OCI-LY7 (cell line): ENCODE results near the gene SNRPN. TPM values are rescaled to one million over a fixed set of nuclear protein-coding genes. Genes with fewer than 3 reads are reported as not detected.
"Not testable (repeated sequence)": the region's sequence is repeated elsewhere in the genome, so short reads cannot be mapped to it uniquely, and the experiment has no call there.

Experiments used
- BruUV-seq: library from RNA; stranded (reverse); fragments of 400-500 nt; replicated peaks from 2 replicates; lab custom pipeline; 2021; lab: Mats Ljungman, UMichigan
- CTCF ChIA-PET: fragments of 300-600 bp; sonication (Branson Sonifier 250); formaldehyde crosslinking; loops from one replicate; lab custom pipeline; 2022; ENCODE audit warnings: antibody characterized with exemption; ENCODE audit not compliant: unreplicated experiment; lab: Charles Lee
- POLR2A ChIA-PET: fragments of 300-600 bp; sonication (Branson Sonifier 250); formaldehyde crosslinking; loops from one replicate; lab custom pipeline; 2022; ENCODE audit warnings: antibody characterized with exemption; lab: Charles Lee
- DNase-seq: peaks from one replicate; pipeline ENCODE4 v3.0.0-alpha.2; 2015; ENCODE audit warnings: low spot score
- H2AFZ ChIP-seq: fragments of 200-600 bp; sonication (generic), shearing (Covaris generic); 2 replicates; pipeline ENCODE4 v1.6.1; 2014; ENCODE audit warnings: mild to moderate bottlenecking, antibody characterized with exemption, low read length, moderate library complexity
- H3K27ac ChIP-seq: fragments of 200-600 bp; sonication (generic); 2 replicates; pipeline ENCODE4 v1.5.1; 2014; ENCODE audit warnings: mixed run types, low read depth, mild to moderate bottlenecking, moderate library complexity, low read length, inconsistent platforms; ENCODE audit not compliant: poor library complexity, severe bottlenecking
- H3K36me3 ChIP-seq: fragments of 200-600 bp; sonication (generic); 2 replicates; pipeline ENCODE4 v1.6.1; 2014; ENCODE audit warnings: mild to moderate bottlenecking, antibody characterized with exemption, low read length, moderate library complexity, mixed read lengths; ENCODE audit not compliant: insufficient read depth
- H3K4me1 ChIP-seq: fragments of 200-600 bp; sonication (generic); 2 replicates; pipeline ENCODE4 v1.5.1; 2014; ENCODE audit warnings: mild to moderate bottlenecking, low read length; ENCODE audit not compliant: insufficient read depth, poor library complexity, severe bottlenecking
- H3K4me2 ChIP-seq: fragments of 200-600 bp; sonication (generic); 2 replicates; pipeline ENCODE4 v1.6.1; 2014; ENCODE audit warnings: mild to moderate bottlenecking, low read length
- H3K4me3 ChIP-seq: fragments of 200-600 bp; sonication (generic); 2 replicates; pipeline ENCODE4 v1.5.1; 2014; ENCODE audit warnings: mild to moderate bottlenecking, low read depth, low read length; ENCODE audit not compliant: poor library complexity, severe bottlenecking
- H3K79me2 ChIP-seq: fragments of 200-600 bp; sonication (generic); 2 replicates; pipeline ENCODE4 v1.6.1; 2016; ENCODE audit warnings: low read depth, mild to moderate bottlenecking, low read length, moderate library complexity, mixed read lengths; ENCODE audit not compliant: insufficient read depth
- H3K9me2 ChIP-seq: fragments of 200-600 bp; sonication (generic); 2 replicates; pipeline ENCODE4 v1.6.1; 2016; ENCODE audit warnings: mild to moderate bottlenecking, low read length, mixed read lengths; ENCODE audit not compliant: insufficient read depth
- H3K9me3 ChIP-seq: fragments of 200-600 bp; sonication (generic); 2 replicates; pipeline ENCODE4 v1.6.1; 2014; ENCODE audit warnings: mild to moderate bottlenecking, mixed run types, low read length, mixed read lengths
- H4K20me1 ChIP-seq: fragments of 200-600 bp; sonication (generic); 2 replicates; pipeline ENCODE4 v1.6.1; 2014; ENCODE audit warnings: mild to moderate bottlenecking, antibody characterized with exemption, low read length, moderate library complexity, mixed read lengths; ENCODE audit not compliant: insufficient read depth
- CTCF ChIP-seq: fragments of 200-600 bp; sonication (generic); conservative IDR thresholded peaks from 2 replicates; pipeline ENCODE4 v1.5.1; 2014; ENCODE audit warnings: mild to moderate bottlenecking, antibody characterized with exemption, low read length, moderate library complexity, mixed read lengths
- EZH2phosphoT487 ChIP-seq: fragments of 200-600 bp; sonication (generic); IDR thresholded peaks from 2 replicates; pipeline ENCODE4 v1.6.1; 2018; ENCODE audit warnings: low read depth, borderline replicate concordance, mild to moderate bottlenecking, mixed run types, antibody characterized with exemption, low read length, moderate library complexity, mixed read lengths
- intact Hi-C: fragments of 100-400 bp; cut with micrococcal nuclease; formaldehyde crosslinking; loops from one replicate; pipeline ENCODE4 v1.10.0; 2022; ENCODE audit not compliant: unreplicated experiment
- total RNA-seq, 2 experiments: library from RNA; depleted of rRNA in 1 of 2; stranded (reverse); fragments of >200 nt in 1 of 2; shearing (Covaris generic) in 1 of 2; gene quantifications; 2 replicates each; pipeline ENCODE4 v1.2.3, GENCODE V29; 2014 to 2022

The SNRPN gene
- total RNA-seq, 2 experiments from 2014 or later: 26.8 TPM; not detected in 1

- H3K9me2 ChIP-seq: no peaks in the 10 kb centered on the region
- CTCF ChIA-PET: no interaction called here
- H3K4me3 ChIP-seq: no peak overlapping the region
- H3K4me2 ChIP-seq: no peak overlapping the region
- POLR2A ChIA-PET: no interaction called here
- H2AFZ ChIP-seq: no peak overlapping the region
- H4K20me1 ChIP-seq: no peaks in the 10 kb centered on the region
- no peaks in the 10 kb centered on the region for H3K79me2 ChIP-seq
- TF ChIP-seq EZH2phosphoT487 (no peak), CTCF (no peak)
- no peaks in the 10 kb centered on the region for H3K4me1 ChIP-seq
- BruUV-seq: no TSS peak
- no peaks in the 10 kb centered on the region for H3K36me3 ChIP-seq
- intact Hi-C loops: no loop called here
- no peaks in the 10 kb centered on the region for H3K9me3 ChIP-seq
- no peak overlapping the region for H3K27ac ChIP-seq
- DNase-seq: no peak
Measured at GRCh38 chr15:24933716-24934115, 21.1 kb upstream of the SNRPN start.

- BruUV-seq, H3K4me3 ChIP-seq, intact Hi-C loops, H3K36me3 ChIP-seq, DNase-seq, H3K9me3 ChIP-seq, H3K79me2 ChIP-seq, H4K20me1 ChIP-seq, H3K9me2 ChIP-seq, H3K27ac ChIP-seq, POLR2A ChIA-PET, H3K4me1 ChIP-seq, H3K4me2 ChIP-seq, CTCF ChIA-PET, H2AFZ ChIP-seq: not testable (repeated sequence)
Measured at GRCh38 chr15:24938224-24938623, 16.6 kb upstream of the SNRPN start.

DNA sequence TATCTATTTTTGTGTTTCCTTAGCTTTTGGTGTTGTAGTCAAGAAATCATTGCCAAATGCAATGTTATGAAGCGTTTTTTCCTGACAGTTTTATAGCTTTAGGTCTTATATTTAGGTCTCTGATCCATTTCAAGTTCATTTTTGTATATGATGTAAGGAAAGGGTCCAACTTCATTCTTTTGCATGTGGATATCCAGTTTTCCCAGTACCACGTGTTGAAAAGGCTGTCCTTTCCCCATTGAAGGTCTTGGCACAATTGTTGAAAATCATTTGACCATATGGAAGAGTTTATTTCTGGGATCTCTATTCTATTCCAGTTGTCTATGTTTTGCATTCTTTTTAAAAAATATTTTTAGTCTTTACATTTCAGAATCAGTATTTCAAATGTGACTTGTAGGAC lies 14.6 kb upstream of the SNRPN start:
- DNase-seq: no peak
- no TSS peak for BruUV-seq
- no peaks in the 10 kb centered on the region for H4K20me1 ChIP-seq
- no peaks in the 10 kb centered on the region for H3K4me1 ChIP-seq
- H3K9me3 ChIP-seq: no peaks in the 10 kb centered on the region; the same call in 1 of the 2 replicates
- H3K27ac ChIP-seq: no peak overlapping the region
- H3K9me2 ChIP-seq: no peaks in the 10 kb centered on the region
- no peak overlapping the region for H2AFZ ChIP-seq
- H3K4me3 ChIP-seq: no peak overlapping the region
- H3K79me2 ChIP-seq: no peaks in the 10 kb centered on the region
- H3K36me3 ChIP-seq: no peaks in the 10 kb centered on the region
- no peak for TF ChIP-seq EZH2phosphoT487
- intact Hi-C loops: no loop called here
- no peak overlapping the region for H3K4me2 ChIP-seq
- ChIA-PET CTCF (no interaction called here), POLR2A (interaction anchor here (0.6 kb wide), 1 partner anchor 21 kb away, joined by 3 read pairs; no protein-coding TSS in a partner anchor)

- no peak overlapping the region for H3K27ac ChIP-seq
- TF ChIP-seq EZH2phosphoT487: no peak
- no peak for TF ChIP-seq CTCF
- ChIA-PET CTCF (no interaction called here), POLR2A (no interaction called here)
- BruUV-seq: no TSS peak
- no peak overlapping the region for H3K4me3 ChIP-seq
- H3K4me2 ChIP-seq: no peak overlapping the region
- H2AFZ ChIP-seq: no peak overlapping the region
- H3K9me3 ChIP-seq: no peaks in the 10 kb centered on the region; the same call in 1 of the 2 replicates
- H3K36me3 ChIP-seq: no peaks in the 10 kb centered on the region
- intact Hi-C loops: no loop called here
- H3K9me2 ChIP-seq: no peaks in the 10 kb centered on the region
- H3K4me1 ChIP-seq: no peaks in the 10 kb centered on the region
- no peaks in the 10 kb centered on the region for H4K20me1 ChIP-seq
- H3K79me2 ChIP-seq: no peaks in the 10 kb centered on the region
- no peak for DNase-seq
Measured at GRCh38 chr15:24943361-24943760, 11.4 kb upstream of the SNRPN start.
